Tibial nerve (tissue), 4 donors: ENCODE measurements around the gene IQCC. TPM values are rescaled to one million over a fixed set of nuclear protein-coding genes. Genes with fewer than 3 reads are reported as not detected.

Source experiments
- DNase-seq, 2 donors: peaks; one replicate each; pipeline ENCODE4 v3.0.0-alpha.2; 2019; ENCODE audit warnings: low spot score in 2 of 2
- H3K27ac ChIP-seq, 4 donors: fragments of 200-600 bp; sonication (generic) in 3 of 4; one replicate each; pipeline ENCODE4 v1.5.1; 2017 to 2019; ENCODE audit warnings: mild to moderate bottlenecking in 1 of 4
- H3K27me3 ChIP-seq, 2 donors: fragments of 200-600 bp; sonication (generic) in 1 of 2; one replicate each; pipeline versions ENCODE4 v1.5.1 to v1.6.0; 2017 to 2019
- H3K36me3 ChIP-seq, 3 donors: fragments of 200-600 bp; sonication (generic); one replicate each; pipeline ENCODE4 v1.5.1; 2018 to 2019
- H3K4me1 ChIP-seq, 4 donors: fragments of 200-600 bp; sonication (generic) in 3 of 4; one replicate each; pipeline ENCODE4 v1.5.1; 2017 to 2019
- H3K4me3 ChIP-seq, 4 donors: fragments of 200-600 bp; sonication (generic) in 3 of 4; one replicate each; pipeline ENCODE4 v1.5.1; 2017 to 2019; ENCODE audit warnings: mild to moderate bottlenecking in 1 of 4, moderate library complexity in 1 of 4
- H3K9me3 ChIP-seq, 4 donors: fragments of 200-600 bp; sonication (generic) in 3 of 4; one replicate each; pipeline ENCODE4 v1.5.1; 2017 to 2019
- CTCF ChIP-seq, 5 experiments: fragments of 200-600 bp in 3 of 5; fragments of 450-650 bp in 2 of 5; sonication (generic) in 3 of 5; IDR thresholded peaks; one replicate each; pipeline ENCODE4 v1.5.1; 2016 to 2019; ENCODE audit warnings: antibody characterized with exemption in 5 of 5, mild to moderate bottlenecking in 3 of 5, moderate library complexity in 2 of 5
- EP300 ChIP-seq, 2 donors: sonication (generic); formaldehyde crosslinking; IDR thresholded peaks; one replicate each; pipeline ENCODE4 v1.6.1; 2017; ENCODE audit warnings: antibody characterized with exemption in 2 of 2, mild to moderate bottlenecking in 1 of 2
- POLR2A ChIP-seq, 2 donors: fragments of 450-650 bp; IDR thresholded peaks; one replicate each; pipeline ENCODE4 v1.6.1; 2017; ENCODE audit warnings: antibody characterized with exemption in 2 of 2, mild to moderate bottlenecking in 2 of 2, moderate library complexity in 2 of 2
- WGBS, 2 donors: methylation state at CpG; one replicate each; pipeline ENCODE4 v1.1.5; 2018; 5-methylcytosine and 5-hydroxymethylcytosine counted together
- total RNA-seq, 4 donors: library from RNA; depleted of rRNA; stranded (reverse); fragments of >200 nt; gene quantifications; one replicate each; pipeline ENCODE4 v1.1.0, GENCODE V29; 2016

IQCC gene
- total RNA-seq, 4 donors from 2014 or later, result 2.4 to 4.7 (median 3.7) TPM

- Histone ChIP-seq H3K36me3 (peaks cover 0 to 73% (median 28%) of the 10 kb centered on the region in 3 donors), H3K9me3 (no peaks in the 10 kb centered on the region), H3K4me1 (no peaks in the 10 kb centered on the region), H3K27me3 (no peaks in the 10 kb centered on the region), H3K27ac (no peak overlapping the region), H3K4me3 (no peak overlapping the region)
- TF ChIP-seq CTCF (IDR thresholded peaks at IDR 0.05), result no peak
- no peak for TF ChIP-seq EP300 (IDR thresholded peaks at IDR 0.05)
- no peak for TF ChIP-seq POLR2A (IDR thresholded peaks at IDR 0.05)
- no peak for DNase-seq
- 98 to 100% methylated on average over 1 of the region's 1 CpG for WGBS, 2 donors
These were observed 32.7 kb upstream of the IQCC start for GRCh38 chr1:32172621-32173245.

- no peaks in the 10 kb centered on the region for H3K9me3 ChIP-seq
- peak overlapping the region in 2 of 4 donors; percentile 75 to 77 for H3K4me3 ChIP-seq
- peaks cover 2 to 37% (median 26%) of the 10 kb centered on the region in 4 donors for H3K4me1 ChIP-seq
- peaks cover 0 to 37% (median 4%) of the 10 kb centered on the region in 3 donors for H3K36me3 ChIP-seq
- no peak for TF ChIP-seq EP300 (IDR thresholded peaks at IDR 0.05)
- TF ChIP-seq CTCF (IDR thresholded peaks at IDR 0.05), result no peak
- TF ChIP-seq POLR2A (IDR thresholded peaks at IDR 0.05), result no peak
- H3K27me3 ChIP-seq, result no peaks in the 10 kb centered on the region
- 79 to 86% methylated on average over 7 of the region's 7 CpGs for WGBS, 2 donors
- H3K27ac ChIP-seq, result peak overlapping the region; percentile 87 to 97 (median 94)
- no peak for DNase-seq
These were observed 26.9 kb upstream of the IQCC start for GRCh38 chr1:32178380-32179192.

- Histone ChIP-seq H3K36me3 (peaks cover 0 to 38% (median 4%) of the 10 kb centered on the region in 3 donors), H3K27ac (peak overlapping the region; percentile 87 to 97 (median 94)), H3K9me3 (no peaks in the 10 kb centered on the region), H3K4me3 (peak overlapping the region; percentile 75 to 82 (median 80)), H3K27me3 (no peaks in the 10 kb centered on the region), H3K4me1 (peaks cover 2 to 43% (median 27%) of the 10 kb centered on the region in 4 donors)
- WGBS, 2 donors, result 10% methylated on average over 7 of the region's 7 CpGs
- no peak for DNase-seq
- TF ChIP-seq CTCF (IDR thresholded peaks at IDR 0.05), result no peak
- no peak for TF ChIP-seq EP300 (IDR thresholded peaks at IDR 0.05)
- TF ChIP-seq POLR2A (IDR thresholded peaks at IDR 0.05), result no peak
These were observed 26.4 kb upstream of the IQCC start for GRCh38 chr1:32179193-32179442.

GRCh38 chr1:32179443-32180185 lies 25.9 kb upstream of the IQCC start, which contains the start of gene TXLNA:
Gene TXLNA (plus strand): TSS chr1:32179675. CDS start chr1:32180346, 671 bp downstream.
- H3K27me3 ChIP-seq, result no peaks in the 10 kb centered on the region
- H3K4me1 ChIP-seq, result peaks cover 2 to 48% (median 28%) of the 10 kb centered on the region in 4 donors
- H3K4me3 ChIP-seq, result peak within 1 kb of the TSS; percentile 75 to 82 (median 80)
- no peaks in the 10 kb centered on the region for H3K9me3 ChIP-seq
- peak within 1 kb of the TSS; percentile 87 to 97 (median 94) for H3K27ac ChIP-seq
- peaks cover 0 to 38% (median 4%) of the 10 kb centered on the region in 3 donors for H3K36me3 ChIP-seq
- TF ChIP-seq EP300 (IDR thresholded peaks at IDR 0.05) (peak; percentile 78 to 89), POLR2A (IDR thresholded peaks at IDR 0.05) (peak; percentile 50 to 56), CTCF (IDR thresholded peaks at IDR 0.05) (peak in 2 of 5 experiments; percentile 45 to 46)
- DNase-seq, result peak; percentile 92
- 0 to 1% methylated on average over 13 to 54 of the region's 79 CpGs for WGBS, 2 donors
